ENCODE data around the gene MACROH2A1.

The MACROH2A1 gene

GRCh38 chr5:135396459-135397055 lies 2.5 kb downstream of the MACROH2A1 start:
- no peak for DNase-seq

DNA sequence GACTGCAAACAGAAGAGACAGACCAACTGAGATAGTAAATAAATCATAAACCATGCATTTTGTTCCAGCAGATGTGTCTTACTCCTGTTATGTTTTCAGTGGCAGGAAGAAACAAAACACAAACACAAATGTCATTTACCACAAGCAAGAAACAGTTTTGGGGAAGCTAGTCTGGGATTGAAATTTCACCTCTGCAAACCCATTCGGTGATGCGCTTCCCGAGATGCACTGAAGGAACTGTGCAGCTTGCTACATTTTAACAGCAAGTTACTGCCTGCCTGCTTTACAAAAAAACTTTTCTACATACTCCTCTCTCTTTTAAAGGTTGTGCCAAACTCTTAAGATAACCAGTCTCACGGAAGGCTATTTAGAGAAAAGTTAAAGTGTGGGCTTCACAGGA lies 3.2 kb downstream of the MACROH2A1 start:
- DNase-seq = no peak

- no peak for DNase-seq
Measured at GRCh38 chr5:135395451-135395850, 3.6 kb downstream of the MACROH2A1 start.

DNA sequence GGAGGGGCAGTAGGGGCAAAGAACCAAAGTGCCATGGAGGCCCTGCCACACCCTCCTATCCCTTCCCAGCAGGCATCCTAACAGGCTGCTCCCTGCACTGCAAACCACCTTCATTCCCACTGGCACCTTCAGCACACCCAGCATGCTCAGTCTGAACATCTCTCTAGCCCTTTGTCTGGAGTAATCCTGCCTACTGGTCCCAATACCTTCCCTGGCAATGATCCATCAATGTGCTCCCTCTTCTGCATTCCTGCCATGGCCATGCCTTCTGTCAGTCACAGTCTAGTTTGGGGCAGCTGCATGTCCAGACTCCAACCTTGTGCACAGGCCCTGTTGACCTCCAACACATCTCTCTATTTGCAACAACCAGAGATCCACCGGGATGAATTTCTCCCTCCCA lies 4.9 kb downstream of the MACROH2A1 start:
- no peak for DNase-seq

DNA sequence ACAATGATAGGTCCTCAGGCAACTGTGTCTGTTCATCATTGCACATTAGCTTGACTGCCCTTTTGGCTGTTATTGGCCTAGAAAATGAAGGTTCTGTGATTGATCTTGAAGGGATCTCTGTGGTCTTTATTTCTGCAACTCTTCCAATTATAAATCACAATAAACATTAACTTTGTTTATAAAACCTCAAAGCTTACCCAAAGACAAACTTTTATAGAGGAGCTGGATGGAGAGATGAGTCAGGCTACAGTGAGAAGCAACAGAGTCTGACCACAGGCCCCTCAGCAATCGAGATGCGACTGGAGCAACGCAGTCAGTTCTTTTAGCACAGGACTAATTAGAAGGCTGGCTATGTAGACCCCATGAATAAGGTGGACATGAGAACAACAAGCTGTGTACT lies 5.3 kb downstream of the MACROH2A1 start:
- no peak for DNase-seq

DNA sequence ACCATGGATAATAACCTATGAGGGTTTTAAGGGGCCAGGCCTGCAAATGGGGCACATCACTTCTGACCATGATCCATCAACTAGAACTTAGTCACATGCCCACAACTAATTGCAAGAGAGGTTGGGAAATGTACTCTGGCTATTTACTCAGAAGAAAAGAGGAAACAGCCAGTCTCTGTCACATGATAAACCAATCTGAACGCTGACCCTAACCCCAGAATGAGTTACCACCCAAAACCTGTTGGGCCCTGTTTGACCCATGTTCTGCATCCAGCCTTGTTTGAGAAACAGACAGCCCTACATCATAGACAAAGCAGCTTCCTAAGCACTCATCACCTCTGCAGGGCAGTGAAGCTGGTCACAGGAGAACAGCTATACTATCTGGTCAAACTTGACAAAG lies 5.8 kb downstream of the MACROH2A1 start:
- DNase-seq = no peak

DNA sequence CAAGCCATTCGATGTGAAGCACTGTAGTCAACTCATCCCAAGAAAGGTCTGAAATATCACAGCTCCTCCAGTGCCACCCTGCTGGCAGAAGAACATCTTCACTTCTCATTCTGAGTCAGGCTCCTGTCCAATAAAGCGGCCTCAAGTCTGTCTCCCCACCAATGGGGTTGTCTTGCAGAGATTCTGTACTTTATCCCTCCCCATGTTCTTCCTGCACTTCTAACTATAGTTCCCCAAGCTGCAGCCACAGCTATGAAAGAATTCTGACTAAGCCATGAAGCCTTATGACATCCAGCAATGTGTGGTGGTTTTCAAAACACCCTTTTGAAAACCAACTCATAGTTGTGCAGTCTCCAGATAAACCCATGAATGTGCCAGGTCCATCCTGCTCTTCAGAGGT lies 6.8 kb downstream of the MACROH2A1 start:
- DNase-seq = no peak

DNA sequence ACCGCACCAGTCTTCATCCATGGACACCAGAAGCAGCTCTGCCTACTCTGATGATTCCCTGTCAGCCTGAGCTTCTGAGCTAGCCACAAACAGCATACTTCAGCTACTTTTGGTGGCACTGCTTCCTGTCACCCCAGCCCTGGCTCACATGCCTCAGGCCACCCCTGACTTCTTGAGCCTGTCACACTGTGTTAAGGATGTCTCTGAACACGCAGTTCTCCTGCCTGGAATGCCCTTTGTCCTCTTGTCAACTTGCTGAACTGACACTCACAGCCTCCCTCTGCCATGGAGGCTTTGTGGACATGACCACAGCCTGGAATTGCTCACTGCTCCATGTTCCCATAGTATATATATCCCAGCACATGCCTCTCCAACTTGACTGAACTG lies 7.2 kb downstream of the MACROH2A1 start:
- no peak for DNase-seq

- DNase-seq = no peak
Measured at GRCh38 chr5:135391116-135391868, 7.7 kb downstream of the MACROH2A1 start.

GRCh38 chr5:135388860-135389435 lies 10.1 kb downstream of the MACROH2A1 start:
- no peak for DNase-seq

DNA sequence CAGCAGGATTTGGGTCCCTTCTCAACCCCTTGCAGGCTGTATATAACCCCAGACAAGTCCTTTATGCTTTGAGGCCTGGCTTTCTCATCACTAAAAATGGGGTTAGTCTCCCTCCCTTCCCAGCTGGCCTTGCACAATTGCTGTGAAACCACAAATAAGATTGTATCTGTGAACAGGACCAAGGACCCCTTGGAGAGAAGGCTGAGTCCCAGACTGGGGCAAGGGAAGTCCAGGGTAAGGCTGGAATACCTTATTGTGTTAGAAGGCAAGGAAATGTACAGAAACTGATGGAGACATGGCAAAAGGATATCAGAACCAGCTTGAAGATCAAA lies 11.4 kb downstream of the MACROH2A1 start:
- DNase-seq = no peak

GRCh38 chr5:135386886-135387628 lies 12.0 kb downstream of the MACROH2A1 start:
- DNase-seq = no peak

- no peak for DNase-seq
Measured at GRCh38 chr5:135386096-135386495, 12.9 kb downstream of the MACROH2A1 start.

DNA sequence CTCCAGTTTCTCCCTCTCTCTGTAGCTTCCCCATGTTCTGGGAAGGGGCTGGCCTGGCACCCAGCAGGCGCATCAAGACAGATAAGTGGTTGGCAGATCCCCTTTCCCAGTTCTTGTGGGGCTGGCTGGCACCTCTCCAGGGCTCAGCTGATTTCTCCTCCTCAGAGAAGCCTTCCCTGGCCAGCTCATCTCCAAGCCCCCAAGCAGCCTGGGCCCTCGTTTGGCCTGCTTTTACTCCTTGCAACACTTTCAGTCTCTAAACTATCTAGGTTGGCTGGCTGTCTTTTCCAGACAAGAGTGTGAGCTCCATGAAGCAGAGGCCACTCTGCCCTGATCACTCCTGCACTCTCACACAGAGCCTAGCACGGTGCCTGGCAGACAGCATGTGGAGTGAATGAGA lies 13.5 kb downstream of the MACROH2A1 start:
- DNase-seq = no peak

DNA sequence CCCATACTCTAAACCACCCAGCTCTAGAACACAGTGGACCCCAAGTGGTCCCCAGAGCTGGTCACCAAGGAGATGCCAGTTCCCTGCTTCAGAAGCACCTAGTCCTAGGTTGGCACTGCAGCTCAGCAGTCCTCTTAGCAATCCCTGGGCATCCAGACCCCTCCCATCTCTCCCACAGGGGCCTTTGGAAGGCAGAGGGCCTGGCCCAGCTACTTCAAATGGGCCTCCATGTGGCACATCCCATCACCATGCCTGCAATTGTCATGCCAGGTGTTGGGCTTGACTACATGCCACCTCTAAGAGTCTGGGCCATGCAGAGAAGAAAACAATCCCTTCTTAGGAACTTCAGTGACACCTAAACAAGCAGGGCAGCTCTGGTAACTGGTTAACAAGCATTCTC lies 14.1 kb downstream of the MACROH2A1 start:
- no peak for DNase-seq

GRCh38 chr5:135383803-135384495 lies 15.1 kb downstream of the MACROH2A1 start:
- DNase-seq = no peak

DNA sequence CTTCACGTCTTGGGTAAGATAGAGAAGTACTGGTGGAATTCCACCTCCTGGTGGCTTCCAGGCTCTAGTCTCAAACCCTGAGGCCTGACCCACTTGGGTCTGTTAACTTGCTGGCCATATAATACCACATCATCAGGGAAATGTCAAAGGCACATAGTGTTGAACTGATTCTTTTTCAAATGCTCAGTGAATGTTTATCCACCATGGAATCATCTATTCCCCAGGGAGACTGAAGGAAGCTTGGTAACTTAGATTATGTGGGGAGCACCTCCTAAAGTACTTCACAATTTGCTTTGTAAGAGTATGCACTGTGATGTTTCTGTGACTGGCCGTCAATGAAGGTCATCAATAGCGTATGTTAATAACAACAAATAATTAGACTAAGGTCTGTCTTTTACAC lies 16.1 kb downstream of the MACROH2A1 start:
- no peak for DNase-seq

- DNase-seq = no peak
Measured at GRCh38 chr5:135382106-135382790, 16.8 kb downstream of the MACROH2A1 start.

- no peak for DNase-seq
Measured at GRCh38 chr5:135379046-135379654, 19.9 kb downstream of the MACROH2A1 start.

DNA sequence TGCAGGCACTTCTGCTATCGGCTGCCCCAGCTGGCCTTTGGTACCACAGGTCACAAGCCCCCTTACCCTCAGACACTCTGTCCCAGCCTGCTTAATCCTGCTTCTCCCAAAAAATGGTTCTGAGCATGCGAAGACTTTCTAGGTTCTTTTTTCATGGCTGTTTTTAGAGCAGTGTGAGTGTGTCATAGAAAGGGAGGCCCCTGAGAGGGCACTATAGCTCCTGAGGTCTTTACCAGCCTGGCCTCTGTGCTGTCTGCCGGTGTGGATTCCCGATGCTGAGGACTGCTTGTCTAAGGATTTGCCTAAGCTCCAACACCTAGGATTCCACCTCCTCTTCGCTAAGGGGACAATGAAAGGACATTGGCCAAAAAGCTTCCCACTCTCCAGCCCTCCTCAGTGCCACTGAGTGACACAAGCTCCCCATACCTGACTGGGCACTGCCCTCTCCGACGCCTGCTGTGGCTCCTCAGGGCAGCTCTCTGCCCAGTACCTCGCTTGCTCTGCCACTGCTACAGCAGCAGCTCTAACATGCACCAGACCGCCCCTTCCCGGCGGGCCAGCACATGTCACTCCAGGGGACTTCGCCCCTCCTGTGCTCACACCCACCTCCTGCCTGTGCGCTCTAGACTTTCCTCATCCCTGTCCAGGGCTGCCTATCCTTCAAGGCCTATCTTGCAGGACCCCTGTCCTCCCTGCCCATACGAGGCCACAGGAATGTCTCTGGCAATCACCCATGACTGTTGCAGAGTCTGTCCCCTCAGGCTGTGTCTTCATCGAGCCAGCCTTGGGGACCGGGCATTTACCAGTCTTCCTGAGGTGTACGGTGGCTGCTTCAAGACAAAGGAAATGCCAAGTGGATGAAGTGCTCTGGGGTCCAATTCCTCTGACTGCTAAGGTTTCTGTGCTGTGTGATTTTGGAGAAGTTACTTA lies 21.0 kb downstream of the MACROH2A1 start:
- no peak for DNase-seq
